Keratinocyte (primary cell): Measurements from ENCODE around the gene UBL7.

Source experiments
- CTCF ChIP-seq, 3 experiments: IDR thresholded peaks in 1 of 3; conservative IDR thresholded peaks in 1 of 3; optimal IDR thresholded peaks in 1 of 3; 2 replicates in 2 of 3; 3 replicates in 1 of 3; pipeline versions ENCODE3 to v1.5.1; 2011; ENCODE audit warnings: low read length in 3 of 3, mild to moderate bottlenecking in 3 of 3, moderate library complexity in 2 of 3, control low read depth in 1 of 3, inconsistent platforms in 1 of 3; ENCODE audit not compliant: insufficient read depth in 2 of 3; ENCODE audit errors: extremely low read depth in 1 of 3
- EZH2 ChIP-seq: IDR thresholded peaks from one replicate; pipeline ENCODE4 v1.6.1; 2012; ENCODE audit warnings: inconsistent platforms, mild to moderate bottlenecking, low read length, moderate library complexity

DNA sequence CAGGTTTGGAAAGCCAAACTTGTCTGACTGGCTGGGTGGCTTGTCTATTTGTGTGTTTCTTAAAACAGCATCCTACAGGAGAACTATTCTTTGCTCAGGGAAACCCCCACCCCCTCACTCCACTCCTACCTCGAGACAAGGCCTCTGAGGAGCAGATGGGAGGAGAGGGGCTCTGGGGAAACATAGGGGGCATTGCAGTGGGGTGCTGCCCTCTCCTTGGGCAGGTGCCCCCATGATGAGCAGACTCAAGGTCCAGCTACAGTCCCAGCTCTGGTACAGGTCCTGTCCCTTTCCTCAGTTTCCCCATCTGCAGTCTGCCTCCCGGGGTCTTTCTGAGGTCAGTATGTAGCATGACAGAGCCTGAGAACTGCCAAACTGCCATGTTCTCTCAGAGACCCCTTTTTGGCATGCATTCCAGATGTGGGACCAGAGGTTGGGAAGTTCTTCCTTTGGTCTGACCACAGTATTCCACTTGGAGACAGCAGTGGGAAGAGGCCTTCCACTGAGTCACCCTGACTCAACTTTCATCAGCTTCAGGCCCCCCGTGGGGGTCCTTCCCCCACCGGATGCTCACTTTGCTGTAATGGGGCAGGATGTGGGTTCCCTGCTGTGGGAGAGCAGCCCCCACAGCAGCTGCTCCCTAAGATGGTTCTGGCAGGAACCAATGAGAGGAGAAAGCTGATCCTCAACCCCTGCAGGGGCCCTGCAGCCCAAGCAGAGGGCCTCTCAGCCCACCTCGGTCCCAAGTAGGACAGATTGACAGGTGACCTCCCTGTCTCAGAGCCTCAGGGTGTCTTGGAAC, 61.2 kb downstream of the UBL7 start:
- TF ChIP-seq EZH2: no peak
- TF ChIP-seq CTCF (optimal IDR thresholded peaks at IDR 0.05 in 1 of 3, IDR thresholded peaks at IDR 0.05 in 1 of 3, conservative IDR thresholded peaks at IDR 0.05 in 1 of 3; ENCODE audit: extremely low read depth in 1 of 3, insufficient read depth in 2 of 3, low read length in 3 of 3): no peak
